ENCODE measurements around the gene GFAP. TPM values are rescaled to one million over a fixed set of nuclear protein-coding genes. Genes with fewer than 3 reads are reported as not detected.

The GFAP gene
- total RNA-seq, 1 experiment from 2014 or later, result 1.6 TPM

- no peak for TF ChIP-seq ZSCAN18 (CRISPR knock-in tag; IDR thresholded peaks at IDR 0.05)
Observed at GRCh38 chr17:44878627-44879221, 36.6 kb downstream of the GFAP start (continued).

GRCh38 chr17:44877121-44877520 lies 38.2 kb downstream of the GFAP start:
- ATAC-seq (no peak), DNase-seq (ENCODE audit: low spot score) (no peak)
- Mint-ChIP-seq H3K36me3 (peaks cover 67% of the 10 kb centered on the region), H3K27me3 (ENCODE audit: low read depth) (no peaks in the 10 kb centered on the region), H3K27ac (no peak overlapping the region), H3K9me3 (no peaks in the 10 kb centered on the region), H3K4me3 (no peak overlapping the region), H3K4me1 (no peaks in the 10 kb centered on the region)
- ChIA-PET CTCF (interaction anchor here (0.6 to 1.1 kb wide), 3 partner anchors 11 to 98 kb away, joined by 3 to 5 read pairs (median 3); no protein-coding TSS in a partner anchor), POLR2A (no interaction called here)
- TF ChIP-seq SP1 (CRISPR knock-in tag; conservative IDR thresholded peaks at IDR 0.05) (no peak), JAZF1 (CRISPR knock-in tag; IDR thresholded peaks at IDR 0.05) (no peak), NFE2L1 (CRISPR knock-in tag; IDR thresholded peaks at IDR 0.05) (no peak), ATF3 (CRISPR knock-in tag; conservative IDR thresholded peaks at IDR 0.05) (no peak), HMGA2 (CRISPR knock-in tag; IDR thresholded peaks at IDR 0.05) (no peak), FOXP4 (CRISPR knock-in tag; IDR thresholded peaks at IDR 0.05) (no peak), ATF2 (CRISPR knock-in tag; IDR thresholded peaks at IDR 0.05; ENCODE audit: borderline replicate concordance, low read depth) (no peak), NR2C2 (CRISPR knock-in tag; IDR thresholded peaks at IDR 0.05) (no peak), ATF6 (CRISPR knock-in tag; IDR thresholded peaks at IDR 0.05) (no peak), USF1 (CRISPR knock-in tag; IDR thresholded peaks at IDR 0.05) (no peak), CBFB (CRISPR knock-in tag; IDR thresholded peaks at IDR 0.05; ENCODE audit: low read depth) (no peak), ZNF423 (CRISPR knock-in tag; IDR thresholded peaks at IDR 0.05) (no peak), PRRX2 (CRISPR knock-in tag; IDR thresholded peaks at IDR 0.05) (no peak), GABPB1 (CRISPR knock-in tag; IDR thresholded peaks at IDR 0.05) (no peak), TP53 (CRISPR knock-in tag; IDR thresholded peaks at IDR 0.05) (no peak)

GRCh38 chr17:44875761-44876160 lies 39.5 kb downstream of the GFAP start:
- Mint-ChIP-seq H3K4me3 (no peak overlapping the region), H3K4me1 (no peaks in the 10 kb centered on the region), H3K9me3 (no peaks in the 10 kb centered on the region), H3K27me3 (ENCODE audit: low read depth) (no peaks in the 10 kb centered on the region), H3K27ac (no peak overlapping the region), H3K36me3 (peaks cover 68% of the 10 kb centered on the region)
- no peak for DNase-seq (ENCODE audit: low spot score)
- ChIA-PET CTCF (no interaction called here), POLR2A (no interaction called here)
- ATAC-seq, result no peak
- TF ChIP-seq SOX15 (CRISPR knock-in tag; IDR thresholded peaks at IDR 0.05), result no peak
- TF ChIP-seq ZNF232 (CRISPR knock-in tag; IDR thresholded peaks at IDR 0.05), result no peak
- no peak for TF ChIP-seq MLX (CRISPR knock-in tag; IDR thresholded peaks at IDR 0.05)
- TF ChIP-seq IRF2 (CRISPR knock-in tag; IDR thresholded peaks at IDR 0.05; ENCODE audit: borderline replicate concordance, low read depth), result no peak
- no peak for TF ChIP-seq TEAD1 (CRISPR knock-in tag; IDR thresholded peaks at IDR 0.05)
- no peak for TF ChIP-seq CREB1 (CRISPR knock-in tag; IDR thresholded peaks at IDR 0.05)
- no peak for TF ChIP-seq ESRRA (CRISPR knock-in tag; IDR thresholded peaks at IDR 0.05; ENCODE audit: borderline replicate concordance)
- no peak for TF ChIP-seq TP53 (CRISPR knock-in tag; IDR thresholded peaks at IDR 0.05)
- no peak for TF ChIP-seq ZNF317 (CRISPR knock-in tag; IDR thresholded peaks at IDR 0.05; ENCODE audit: borderline replicate concordance, low read depth)
- no peak for TF ChIP-seq HMGA2 (CRISPR knock-in tag; IDR thresholded peaks at IDR 0.05)
- TF ChIP-seq PRRX2 (CRISPR knock-in tag; IDR thresholded peaks at IDR 0.05), result no peak
- no peak for TF ChIP-seq FOXP4 (CRISPR knock-in tag; IDR thresholded peaks at IDR 0.05)
